HCT116 (cell line): ENCODE data around the gene THSD7A. TPM values are rescaled to one million over a fixed set of nuclear protein-coding genes. Genes with fewer than 3 reads are reported as not detected.

Source experiments
- ATAC-seq: fragments of 200-7000 bp; cut with Tn5 transposase; 2 replicates; pipeline ENCODE4 v1.9.1; 2020; ENCODE audit warnings: mild to moderate bottlenecking, moderate library complexity
- BruUV-seq: library from RNA; stranded (reverse); fragments of 400-500 nt; replicated peaks from 2 replicates; lab custom pipeline; 2021; lab: Mats Ljungman, UMichigan
- CTCF ChIA-PET: fragments of 300-600 bp; sonication (Branson Sonifier 250); formaldehyde crosslinking; loops from one replicate; lab custom pipeline; 2021; ENCODE audit warnings: antibody characterized with exemption; lab: Charles Lee
- POLR2A ChIA-PET: fragments of 300-600, 350-600 bp; sonication (Branson Sonifier 250); formaldehyde crosslinking; loops from one replicate; lab custom pipeline; 2021; ENCODE audit warnings: antibody characterized with exemption; lab: Charles Lee
- RAD21 ChIA-PET, 2 experiments: fragments of 300-600 bp; sonication (Branson Sonifier 250); formaldehyde crosslinking; loops; one replicate each; lab custom pipeline; 2023; ENCODE audit warnings: low total read pairs in 2 of 2; ENCODE audit not compliant: uncharacterized antibody in 2 of 2, unreplicated experiment in 2 of 2, low non-redundant PET in 1 of 2; lab: Charles Lee
- DNase-seq: peaks from one replicate; pipeline ENCODE4 v3.0.0-alpha.2; 2010; ENCODE audit warnings: low read depth, low spot score
- H2AFZ ChIP-seq: fragments of 200-600 bp; shearing (Covaris generic), sonication (generic); 2 replicates; pipeline ENCODE4 v1.6.1; 2017; ENCODE audit warnings: low read depth, mixed run types, mixed read lengths, antibody characterized with exemption, low read length; ENCODE audit not compliant: poor library complexity, severe bottlenecking
- H3K27ac ChIP-seq: 2 replicates; pipeline ENCODE4 v1.5.1; 2012; ENCODE audit warnings: low read depth, low read length
- H3K27me3 ChIP-seq: fragments of 200-600 bp; sonication (generic); 2 replicates; pipeline ENCODE4 v1.6.1; 2016; ENCODE audit warnings: mixed run types, low read length, mixed read lengths; ENCODE audit not compliant: insufficient read depth
- H3K36me3 ChIP-seq, 2 experiments: fragments of 200-500 bp in 1 of 2; fragments of 200-600 bp in 1 of 2; sonication (Bioruptor generic) in 1 of 2; sonication (generic) in 1 of 2; 2 replicates each; pipeline versions ENCODE4 v1.5.1 to v1.6.1; 2014 to 2016; ENCODE audit warnings: low read length in 2 of 2, inconsistent platforms in 1 of 2, mixed read lengths in 1 of 2, mixed run types in 1 of 2; ENCODE audit not compliant: insufficient read depth in 2 of 2, control insufficient read depth in 1 of 2
- H3K4me1 ChIP-seq, 2 experiments: fragments of 200-600 bp in 1 of 2; sonication (generic) in 1 of 2; 2 replicates each; pipeline versions ENCODE4 v1.5.1 to v1.6.1; 2012 to 2017; ENCODE audit warnings: low read length in 2 of 2, inconsistent platforms in 1 of 2, mild to moderate bottlenecking in 1 of 2, mixed read lengths in 1 of 2, mixed run types in 1 of 2, moderate library complexity in 1 of 2; ENCODE audit not compliant: insufficient read depth in 2 of 2, control insufficient read depth in 1 of 2
- H3K4me2 ChIP-seq: fragments of 200-600 bp; sonication (generic); 2 replicates; pipeline ENCODE4 v1.6.1; 2017; ENCODE audit warnings: mixed run types, low read length, mixed read lengths
- H3K4me3 ChIP-seq, 2 experiments: fragments of 200-600 bp in 1 of 2; sonication (generic) in 1 of 2; replicated peaks in 1 of 2; 2 replicates each; pipeline ENCODE4 v1.5.1; 2011 to 2016; ENCODE audit warnings: low read length in 2 of 2, control low read depth in 1 of 2, low read depth in 1 of 2, mild to moderate bottlenecking in 1 of 2, mixed read lengths in 1 of 2, mixed run types in 1 of 2
- H3K79me2 ChIP-seq: fragments of 200-600 bp; sonication (generic); 2 replicates; pipeline ENCODE4 v1.6.1; 2017; ENCODE audit warnings: mild to moderate bottlenecking, mixed run types, low read length, moderate library complexity, mixed read lengths; ENCODE audit not compliant: insufficient read depth
- H3K9ac ChIP-seq: fragments of 200-600 bp; sonication (generic); 2 replicates; pipeline ENCODE4 v1.6.1; 2016; ENCODE audit warnings: low read length, mixed read lengths
- H3K9me2 ChIP-seq: fragments of 200-600 bp; sonication (generic), shearing (Covaris generic); 2 replicates; pipeline ENCODE4 v1.6.1; 2017; ENCODE audit warnings: mixed run types, mild to moderate bottlenecking, moderate library complexity; ENCODE audit not compliant: insufficient read depth
- H3K9me3 ChIP-seq, 2 experiments: fragments of 200-500 bp in 1 of 2; fragments of 200-600 bp in 1 of 2; sonication (Bioruptor generic) in 1 of 2; sonication (generic) in 1 of 2; 2 replicates each; pipeline ENCODE4 v1.6.1; 2014 to 2017; ENCODE audit warnings: low read length in 2 of 2, mixed read lengths in 2 of 2, inconsistent platforms in 1 of 2, low read depth in 1 of 2, mild to moderate bottlenecking in 1 of 2, mixed run types in 1 of 2, moderate library complexity in 1 of 2; ENCODE audit not compliant: control insufficient read depth in 1 of 2, insufficient read depth in 1 of 2
- H4K20me1 ChIP-seq: fragments of 200-600 bp; sonication (generic), shearing (Covaris generic); 2 replicates; pipeline ENCODE4 v1.6.1; 2017; ENCODE audit warnings: mixed run types, mild to moderate bottlenecking, moderate library complexity; ENCODE audit not compliant: insufficient read depth
- CEBPB ChIP-seq: IDR thresholded peaks from 2 replicates; pipeline ENCODE4 v1.6.1; 2012; ENCODE audit warnings: low read depth
- CTCF ChIP-seq, 3 experiments: fragments of 200-600 bp in 1 of 3; sonication (generic) in 1 of 3; IDR thresholded peaks in 2 of 3; conservative IDR thresholded peaks in 1 of 3; 2 replicates each; pipeline ENCODE4 v1.5.1; 2012 to 2017; ENCODE audit warnings: low read depth in 2 of 3, low read length in 2 of 3, antibody characterized with exemption in 1 of 3, borderline replicate concordance in 1 of 3, control low read depth in 1 of 3, mild to moderate bottlenecking in 1 of 3, mixed read lengths in 1 of 3, mixed run types in 1 of 3, moderate library complexity in 1 of 3; ENCODE audit not compliant: insufficient read depth in 1 of 3
- EGR1 ChIP-seq: IDR thresholded peaks from 2 replicates; pipeline ENCODE4 v1.6.1; 2012; ENCODE audit warnings: low read depth
- EZH2 ChIP-seq: fragments of 200-600 bp; sonication (generic); IDR thresholded peaks from 2 replicates; pipeline ENCODE4 v1.6.1; 2017; ENCODE audit warnings: antibody characterized with exemption, mixed run types
- FOSL1 ChIP-seq: IDR thresholded peaks from 2 replicates; pipeline ENCODE4 v1.6.1; 2012; ENCODE audit warnings: low read depth
- POLR2A ChIP-seq: IDR thresholded peaks from 2 replicates; pipeline ENCODE4 v1.7.0; 2011; ENCODE audit warnings: borderline replicate concordance; ENCODE audit not compliant: insufficient read depth, insufficient read length; ENCODE audit errors: extremely low read depth
- POLR2AphosphoS5 ChIP-seq: IDR thresholded peaks from 2 replicates; pipeline ENCODE4 v1.6.1; 2011; ENCODE audit warnings: mild to moderate bottlenecking, low read depth, low read length, moderate library complexity
- RAD21 ChIP-seq: IDR thresholded peaks from 2 replicates; pipeline ENCODE4 v1.6.1; 2012; ENCODE audit warnings: low read depth, mild to moderate bottlenecking
- REST ChIP-seq: IDR thresholded peaks from 2 replicates; pipeline ENCODE4 v1.6.1; 2012; ENCODE audit warnings: low read depth
- SP1 ChIP-seq: IDR thresholded peaks from 2 replicates; pipeline ENCODE4 v1.6.1; 2012; ENCODE audit warnings: low read depth
- SRF ChIP-seq: IDR thresholded peaks from 2 replicates; pipeline ENCODE4 v1.6.1; 2012; ENCODE audit warnings: low read depth
- YY1 ChIP-seq: IDR thresholded peaks from 2 replicates; pipeline ENCODE4 v1.6.1; 2011; ENCODE audit warnings: low read length, low read depth, moderate library complexity, mild to moderate bottlenecking; ENCODE audit not compliant: insufficient replicate concordance; ENCODE audit errors: extremely low read depth
- ZFX ChIP-seq: fragments of 450-650 bp; IDR thresholded peaks from 2 replicates; pipeline ENCODE4 v1.6.1; 2017
- intact Hi-C: fragments of 100-400 bp; cut with micrococcal nuclease; formaldehyde crosslinking; loops from 2 replicates; pipeline ENCODE4 v1.10.0; 2022
- total RNA-seq: library from RNA; stranded (reverse); gene quantifications from one replicate; pipeline ENCODE4 v1.2.1, GENCODE V29; 2021; ENCODE audit not compliant: unreplicated experiment
- TF ChIP-seq, protein P1 (sequence below): IDR thresholded peaks from 2 replicates; pipeline ENCODE4 v1.6.1; 2012
- TF ChIP-seq, protein P2 (sequence below): IDR thresholded peaks from 2 replicates; pipeline ENCODE4 v1.6.1; 2011; ENCODE audit warnings: mild to moderate bottlenecking, low read length, moderate library complexity; ENCODE audit not compliant: insufficient replicate concordance; ENCODE audit errors: extremely low read depth

THSD7A gene
- total RNA-seq, 1 experiment from 2014 or later: 0.05 TPM

- Histone ChIP-seq H3K4me3 (no peak overlapping the region), H2AFZ (no peak overlapping the region), H3K9ac (no peak overlapping the region), H3K79me2 (no peaks in the 10 kb centered on the region), H3K9me2 (no peaks in the 10 kb centered on the region), H3K27ac (no peak overlapping the region), H4K20me1 (no peaks in the 10 kb centered on the region), H3K4me2 (no peak overlapping the region), H3K27me3 (no peaks in the 10 kb centered on the region), H3K4me1 (no peaks in the 10 kb centered on the region), H3K9me3 (no peaks in the 10 kb centered on the region), H3K36me3 (no peaks in the 10 kb centered on the region)
- TF ChIP-seq POLR2AphosphoS5 (no peak), EZH2 (no peak), ZFX (no peak), CEBPB (no peak), REST (no peak), YY1 (no peak), EGR1 (no peak), SP1 (no peak), RAD21 (no peak), SRF (no peak), CTCF (IDR thresholded peaks at IDR 0.05 in 2 of 3, conservative IDR thresholded peaks at IDR 0.05 in 1 of 3; ENCODE audit: borderline replicate concordance in 1 of 3, insufficient read depth in 1 of 3, low read depth in 2 of 3, low read length in 2 of 3) (no peak), FOSL1 (no peak), POLR2A (no peak)
- TF ChIP-seq, protein P1, sequence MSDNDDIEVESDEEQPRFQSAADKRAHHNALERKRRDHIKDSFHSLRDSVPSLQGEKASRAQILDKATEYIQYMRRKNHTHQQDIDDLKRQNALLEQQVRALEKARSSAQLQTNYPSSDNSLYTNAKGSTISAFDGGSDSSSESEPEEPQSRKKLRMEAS: no peak
- TF ChIP-seq, protein P2, sequence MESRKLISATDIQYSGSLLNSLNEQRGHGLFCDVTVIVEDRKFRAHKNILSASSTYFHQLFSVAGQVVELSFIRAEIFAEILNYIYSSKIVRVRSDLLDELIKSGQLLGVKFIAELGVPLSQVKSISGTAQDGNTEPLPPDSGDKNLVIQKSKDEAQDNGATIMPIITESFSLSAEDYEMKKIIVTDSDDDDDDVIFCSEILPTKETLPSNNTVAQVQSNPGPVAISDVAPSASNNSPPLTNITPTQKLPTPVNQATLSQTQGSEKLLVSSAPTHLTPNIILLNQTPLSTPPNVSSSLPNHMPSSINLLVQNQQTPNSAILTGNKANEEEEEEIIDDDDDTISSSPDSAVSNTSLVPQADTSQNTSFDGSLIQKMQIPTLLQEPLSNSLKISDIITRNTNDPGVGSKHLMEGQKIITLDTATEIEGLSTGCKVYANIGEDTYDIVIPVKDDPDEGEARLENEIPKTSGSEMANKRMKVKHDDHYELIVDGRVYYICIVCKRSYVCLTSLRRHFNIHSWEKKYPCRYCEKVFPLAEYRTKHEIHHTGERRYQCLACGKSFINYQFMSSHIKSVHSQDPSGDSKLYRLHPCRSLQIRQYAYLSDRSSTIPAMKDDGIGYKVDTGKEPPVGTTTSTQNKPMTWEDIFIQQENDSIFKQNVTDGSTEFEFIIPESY: no peak
- DNase-seq (no peak), ATAC-seq (no peak)
- intact Hi-C loops: loop anchor here (5.0 kb wide), 1 partner anchor 79 kb away; no protein-coding TSS in a partner anchor
- RAD21 ChIA-PET: no interaction called here
- CTCF ChIA-PET: no interaction called here
- no TSS peak for BruUV-seq
- POLR2A ChIA-PET: no interaction called here
These were observed 105.2 kb downstream of the THSD7A start for GRCh38 chr7:11726794-11727155.
